ENCODE results near the gene PROCA1.
A peak's percentile ranks its signal among the peaks of the same experiment; 100 is the strongest.

PROCA1 gene

DNA sequence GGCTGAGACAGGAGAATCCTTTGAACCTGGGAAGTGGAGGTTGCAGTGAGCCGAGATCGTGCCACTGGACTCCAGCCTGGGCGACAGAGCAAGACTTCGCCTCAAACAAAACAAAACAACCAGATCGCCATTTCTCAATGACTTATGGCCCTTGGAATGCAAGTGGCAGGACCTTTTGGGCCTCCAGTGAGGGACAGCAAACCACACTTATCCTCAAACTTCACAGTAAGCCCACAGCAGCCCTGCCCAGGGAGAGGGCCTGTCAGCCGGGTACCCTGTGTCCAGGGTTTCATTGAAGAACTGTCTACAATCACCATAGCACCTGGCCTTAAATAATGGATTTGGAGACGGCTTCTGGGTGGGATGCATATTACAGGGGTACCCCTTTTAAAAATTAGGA lies 43.8 kb upstream of the PROCA1 start:
- H3K4me3 ChIP-seq (ENCODE audit: low read depth, low read length): no peak overlapping the region
- TF ChIP-seq, protein P1, sequence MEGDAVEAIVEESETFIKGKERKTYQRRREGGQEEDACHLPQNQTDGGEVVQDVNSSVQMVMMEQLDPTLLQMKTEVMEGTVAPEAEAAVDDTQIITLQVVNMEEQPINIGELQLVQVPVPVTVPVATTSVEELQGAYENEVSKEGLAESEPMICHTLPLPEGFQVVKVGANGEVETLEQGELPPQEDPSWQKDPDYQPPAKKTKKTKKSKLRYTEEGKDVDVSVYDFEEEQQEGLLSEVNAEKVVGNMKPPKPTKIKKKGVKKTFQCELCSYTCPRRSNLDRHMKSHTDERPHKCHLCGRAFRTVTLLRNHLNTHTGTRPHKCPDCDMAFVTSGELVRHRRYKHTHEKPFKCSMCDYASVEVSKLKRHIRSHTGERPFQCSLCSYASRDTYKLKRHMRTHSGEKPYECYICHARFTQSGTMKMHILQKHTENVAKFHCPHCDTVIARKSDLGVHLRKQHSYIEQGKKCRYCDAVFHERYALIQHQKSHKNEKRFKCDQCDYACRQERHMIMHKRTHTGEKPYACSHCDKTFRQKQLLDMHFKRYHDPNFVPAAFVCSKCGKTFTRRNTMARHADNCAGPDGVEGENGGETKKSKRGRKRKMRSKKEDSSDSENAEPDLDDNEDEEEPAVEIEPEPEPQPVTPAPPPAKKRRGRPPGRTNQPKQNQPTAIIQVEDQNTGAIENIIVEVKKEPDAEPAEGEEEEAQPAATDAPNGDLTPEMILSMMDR (IDR thresholded peaks at IDR 0.05; ENCODE audit: low read depth, low read length, missing control alignments): no peak
- DNase-seq (ENCODE audit: low read depth): no peak
- in situ Hi-C loops (cut with HindIII; ENCODE audit: low sequenced_read_pairs): no loop called here

DNA sequence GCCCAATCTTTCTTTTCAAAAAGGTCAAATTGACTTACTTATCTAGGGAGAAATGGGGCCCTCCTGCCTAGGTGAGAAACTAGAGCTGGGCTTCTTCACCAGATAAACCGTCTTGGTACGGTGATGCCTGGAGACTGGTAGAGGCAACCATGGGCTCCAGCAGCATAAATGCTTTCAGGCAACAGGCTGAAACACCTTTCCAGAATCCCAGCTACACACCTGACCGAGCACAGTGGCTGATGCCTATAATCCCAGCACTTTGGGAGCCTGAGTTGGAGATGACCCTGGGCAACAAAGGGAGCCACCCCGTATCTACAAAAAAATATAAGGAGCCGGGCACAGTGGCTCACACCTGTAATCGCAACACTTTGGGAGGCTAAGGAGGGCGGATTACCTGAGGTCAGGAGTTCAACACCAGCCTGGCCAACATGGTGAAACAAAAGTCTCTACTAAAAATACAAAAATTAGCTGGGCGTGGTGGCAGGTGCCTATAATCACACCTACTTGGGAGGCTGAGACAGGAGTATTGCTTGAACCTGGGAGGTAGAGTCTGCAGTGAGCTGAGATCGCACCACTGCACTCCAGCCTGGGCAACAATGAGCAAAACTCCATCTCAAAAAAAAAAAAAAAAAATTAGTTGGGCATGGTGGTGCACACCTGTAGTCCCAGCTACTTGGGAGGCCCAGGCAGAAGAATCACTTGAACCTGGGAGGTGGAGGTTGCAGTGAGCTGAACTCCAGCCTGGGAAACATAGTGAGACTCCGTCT lies 40.1 kb upstream of the PROCA1 start:
- no peak overlapping the region for H3K4me3 ChIP-seq (ENCODE audit: low read depth, low read length)
- no peak for DNase-seq (ENCODE audit: low read depth)
- TF ChIP-seq, protein P1 (IDR thresholded peaks at IDR 0.05; ENCODE audit: low read depth, low read length, missing control alignments): no peak
- in situ Hi-C loops (cut with HindIII; ENCODE audit: low sequenced_read_pairs): no loop called here

DNA sequence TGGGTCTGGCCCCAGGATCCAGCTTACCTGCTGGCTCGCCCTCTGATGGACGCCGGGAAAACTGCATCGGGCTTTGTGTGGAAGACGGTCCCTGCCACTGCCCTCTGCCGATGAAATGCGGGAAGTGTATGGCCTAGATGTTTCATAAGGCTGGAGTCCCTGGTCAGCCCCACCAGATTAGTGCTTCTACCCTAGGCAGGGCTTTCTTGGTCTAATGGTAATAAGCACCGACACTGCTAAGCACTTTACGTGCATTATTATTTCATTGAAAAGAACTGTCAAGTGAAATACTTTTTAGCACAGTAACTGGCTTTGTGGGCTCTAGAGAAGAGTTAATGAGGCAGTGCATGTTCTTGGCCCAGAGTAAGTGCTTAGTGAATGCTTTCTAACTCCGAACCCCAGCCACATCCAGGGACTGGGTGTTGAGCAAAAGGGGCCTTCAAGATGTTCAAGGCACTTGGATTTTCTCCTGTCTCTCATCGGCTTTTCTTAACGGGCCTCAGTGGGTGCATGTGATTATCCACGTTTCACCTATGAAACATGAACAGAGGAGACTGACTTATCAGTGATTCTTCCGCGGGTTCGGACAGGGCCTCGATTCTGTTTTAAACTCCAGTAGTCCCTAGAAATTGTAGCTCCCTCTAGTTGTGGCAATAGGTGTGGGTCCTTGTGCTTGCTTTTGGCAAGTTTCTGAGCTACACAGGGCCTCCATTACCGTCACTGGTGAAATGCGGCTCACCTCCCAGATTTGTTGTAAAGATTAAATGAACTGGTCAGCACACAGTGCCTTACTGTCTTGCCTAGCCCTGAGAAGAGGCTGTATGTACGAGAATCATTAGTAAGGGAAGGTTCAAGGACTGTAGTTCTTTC lies 38.7 kb upstream of the PROCA1 start:
- in situ Hi-C loops (cut with HindIII; ENCODE audit: low sequenced_read_pairs): no loop called here
- H3K4me3 ChIP-seq (ENCODE audit: low read depth, low read length): no peak overlapping the region
- TF ChIP-seq, protein P1 (IDR thresholded peaks at IDR 0.05; ENCODE audit: low read depth, low read length, missing control alignments): peak; percentile 99
- DNase-seq (ENCODE audit: low read depth): peak; percentile 89

DNA sequence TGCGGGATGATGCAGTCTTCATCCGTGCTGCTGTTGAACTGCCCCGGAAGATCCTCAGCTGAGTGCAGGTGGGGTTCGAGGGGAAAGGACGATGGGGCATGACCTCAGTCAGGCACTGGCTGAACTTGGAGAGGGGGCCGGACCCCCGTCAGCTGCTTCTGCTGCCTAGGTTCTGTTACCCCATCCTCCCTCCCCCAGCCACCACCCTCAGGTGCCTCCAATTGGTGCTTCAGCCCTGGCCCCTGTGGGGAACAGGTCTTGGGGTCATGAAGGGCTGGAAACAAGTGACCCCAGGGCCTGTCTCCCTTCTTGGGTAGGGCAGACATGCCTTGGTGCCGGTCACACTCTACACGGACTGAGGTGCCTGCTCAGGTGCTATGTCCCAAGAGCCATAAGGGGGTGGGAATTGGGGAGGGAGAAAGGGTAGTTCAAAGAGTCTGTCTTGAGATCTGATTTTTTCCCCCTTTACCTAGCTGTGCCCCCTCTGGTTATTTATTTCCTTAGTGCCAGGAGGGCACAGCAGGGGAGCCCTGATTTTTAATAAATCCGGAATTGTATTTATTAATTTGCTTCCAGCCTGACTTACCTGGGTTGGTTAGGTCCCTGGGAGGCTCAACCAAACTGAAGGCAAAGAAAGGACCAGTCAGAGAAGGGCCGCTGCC lies 38.0 kb upstream of the PROCA1 start:
- TF ChIP-seq, protein P1 (IDR thresholded peaks at IDR 0.05; ENCODE audit: low read depth, low read length, missing control alignments): no peak
- H3K4me3 ChIP-seq (ENCODE audit: low read depth, low read length): no peak overlapping the region
- in situ Hi-C loops (cut with HindIII; ENCODE audit: low sequenced_read_pairs): loop anchor here (5.0 kb wide), 1 partner anchor 38 kb away; no protein-coding TSS in a partner anchor
- no peak for DNase-seq (ENCODE audit: low read depth)

DNA sequence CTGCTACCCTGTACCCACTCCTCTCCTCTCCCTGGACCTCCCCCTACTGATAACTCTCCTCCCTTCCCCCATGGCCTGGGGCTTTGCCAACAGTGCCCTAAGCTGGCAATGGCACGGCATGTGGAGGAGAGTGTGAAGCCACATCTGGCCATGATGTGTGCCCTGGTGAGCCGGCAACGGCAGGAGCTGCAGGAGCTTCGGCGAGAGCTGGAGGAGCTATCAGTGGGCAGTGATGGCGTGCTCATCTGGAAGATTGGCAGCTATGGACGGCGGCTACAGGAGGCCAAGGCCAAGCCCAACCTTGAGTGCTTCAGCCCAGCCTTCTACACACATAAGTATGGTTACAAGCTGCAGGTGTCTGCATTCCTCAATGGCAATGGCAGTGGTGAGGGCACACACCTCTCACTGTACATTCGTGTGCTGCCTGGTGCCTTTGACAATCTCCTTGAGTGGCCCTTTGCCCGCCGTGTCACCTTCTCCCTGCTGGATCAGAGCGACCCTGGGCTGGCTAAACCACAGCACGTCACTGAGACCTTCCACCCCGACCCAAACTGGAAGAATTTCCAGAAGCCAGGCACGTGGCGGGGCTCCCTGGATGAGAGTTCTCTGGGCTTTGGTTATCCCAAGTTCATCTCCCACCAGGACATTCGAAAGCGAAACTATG lies 37.3 kb upstream of the PROCA1 start:
- TF ChIP-seq, protein P1 (IDR thresholded peaks at IDR 0.05; ENCODE audit: low read depth, low read length, missing control alignments): no peak
- in situ Hi-C loops (cut with HindIII; ENCODE audit: low sequenced_read_pairs): loop anchor here (5.0 kb wide), 1 partner anchor 38 kb away; no protein-coding TSS in a partner anchor
- no peak for DNase-seq (ENCODE audit: low read depth)
- no peak overlapping the region for H3K4me3 ChIP-seq (ENCODE audit: low read depth, low read length)

Data from astrocyte of the cerebellum (primary cell).